D721Med (cell line): Measurements from ENCODE around the gene ZNF492.
"Not testable (repeated sequence)": the region's sequence is repeated elsewhere in the genome, so short reads cannot be mapped to it uniquely, and the experiment has no call there.

Source experiments
- DNase-seq: peaks from one replicate; pipeline ENCODE4 v3.0.0; 2011; ENCODE audit warnings: low spot score; ENCODE audit not compliant: insufficient read length
- FAIRE-seq: peaks from 2 replicates; lab custom pipeline; 2011; peaks lifted over from hg19 to GRCh38; lab: Jason Lieb, UNC
- CTCF ChIP-seq: IDR thresholded peaks from 2 replicates; pipeline ENCODE4 v1.5.1; 2012; ENCODE audit warnings: mild to moderate bottlenecking, control low read depth; ENCODE audit not compliant: insufficient read depth; ENCODE audit errors: missing control alignments

ZNF492 gene

GRCh38 chr19:22633706-22634449 is at the start of gene ZNF492:
ZNF492 (plus strand) TSS chr19:22634324; CDS start chr19:22653400, 19,076 bp downstream.
- not testable (repeated sequence) for FAIRE-seq
- DNase-seq, result peak; percentile 59

- DNase-seq (no peak), FAIRE-seq (no peak)
- no peak for TF ChIP-seq CTCF
Measured at GRCh38 chr19:22595422-22595821, 38.7 kb upstream of the ZNF492 start.

GRCh38 chr19:22595918-22596341 is 38.2 kb upstream of the ZNF492 start:
- no peak for FAIRE-seq
- no peak for DNase-seq
- no peak for TF ChIP-seq CTCF

GRCh38 chr19:22600690-22601648 is 33.2 kb upstream of the ZNF492 start:
- no peak for FAIRE-seq
- no peak for DNase-seq
- no peak for TF ChIP-seq CTCF

- FAIRE-seq, result no peak
- TF ChIP-seq CTCF, result no peak
Measured at GRCh38 chr19:22601906-22602630, 32.1 kb upstream of the ZNF492 start.

GRCh38 chr19:22602631-22603272 is 31.4 kb upstream of the ZNF492 start:
- FAIRE-seq, result no peak

More at GRCh38 chr19:22601906-22602630, 32.1 kb upstream of the ZNF492 start:
- no peak for DNase-seq

More at GRCh38 chr19:22602631-22603272, 31.4 kb upstream of the ZNF492 start:
- no peak for TF ChIP-seq CTCF
- no peak for DNase-seq
